HG03139 (cell line): Measurements from ENCODE around the gene EPN2.
"Not testable (repeated sequence)": the region's sequence is repeated elsewhere in the genome, so short reads cannot be mapped to it uniquely, and the experiment has no call there.

Experiments
- ATAC-seq: cut with Tn5 transposase; IDR thresholded peaks from one replicate; pipeline ENCODE4 v1.9.1; 2021; ENCODE audit not compliant: unreplicated experiment

EPN2 gene

DNA sequence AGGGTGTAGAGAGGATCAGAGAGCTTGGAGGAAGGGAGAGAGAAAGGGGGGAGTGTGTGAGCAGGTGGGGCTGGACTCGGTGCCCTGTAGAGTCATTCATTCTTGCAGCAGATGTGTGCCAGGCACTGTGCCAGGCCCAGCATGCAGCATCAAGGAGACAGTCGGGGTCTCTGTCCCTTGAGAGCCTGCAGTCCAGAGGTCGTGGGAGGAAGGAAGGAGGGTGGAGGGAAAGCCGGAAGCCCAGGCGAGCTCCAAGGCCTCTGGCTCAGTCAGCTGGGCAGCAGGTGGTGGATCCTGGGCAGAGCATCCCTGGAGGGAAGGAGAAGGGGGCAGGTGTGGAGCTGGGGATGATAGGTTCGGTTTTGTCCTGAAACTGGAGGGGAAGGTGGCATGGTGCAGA lies 27.5 kb downstream of the EPN2 start:
- no peak for ATAC-seq

DNA sequence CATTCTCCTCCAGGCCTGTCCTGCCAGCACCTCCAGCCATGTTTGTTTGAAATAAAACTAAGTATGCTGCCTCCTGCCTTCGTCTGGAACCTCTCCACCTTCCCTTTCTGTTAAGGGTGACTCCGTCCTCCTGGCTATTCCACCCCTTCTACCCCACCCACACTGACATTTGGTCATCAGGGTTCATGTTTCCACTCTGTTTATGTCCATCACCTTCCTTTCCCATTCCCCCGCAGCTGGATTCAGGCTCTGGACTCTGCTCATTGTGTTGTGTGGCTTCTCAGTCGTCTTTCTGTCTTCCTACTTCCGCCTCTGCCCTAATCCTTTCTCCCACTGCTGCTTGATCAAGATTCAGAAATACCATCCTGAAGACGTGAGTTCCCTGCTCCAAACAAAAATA lies 28.6 kb downstream of the EPN2 start:
- no peak for ATAC-seq

DNA sequence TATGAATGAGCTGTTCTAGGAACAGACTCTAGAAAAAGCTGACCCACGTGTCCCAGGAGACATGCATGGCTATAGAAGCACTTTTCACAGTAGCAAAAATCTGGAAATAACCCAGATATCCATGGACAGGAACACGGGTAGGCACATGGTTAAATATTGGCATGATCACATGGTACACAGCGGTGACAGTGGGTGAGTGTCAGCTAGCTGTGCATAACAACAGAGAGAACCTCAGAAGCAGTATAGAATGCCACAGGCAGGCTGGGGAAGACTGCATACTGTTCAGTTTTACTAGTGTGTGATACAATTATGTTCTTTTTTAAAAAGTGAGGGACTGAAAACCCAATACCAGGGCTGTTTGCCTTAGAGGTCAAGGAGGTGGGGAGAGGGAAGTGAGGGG lies 31.4 kb downstream of the EPN2 start:
- no peak for ATAC-seq

DNA sequence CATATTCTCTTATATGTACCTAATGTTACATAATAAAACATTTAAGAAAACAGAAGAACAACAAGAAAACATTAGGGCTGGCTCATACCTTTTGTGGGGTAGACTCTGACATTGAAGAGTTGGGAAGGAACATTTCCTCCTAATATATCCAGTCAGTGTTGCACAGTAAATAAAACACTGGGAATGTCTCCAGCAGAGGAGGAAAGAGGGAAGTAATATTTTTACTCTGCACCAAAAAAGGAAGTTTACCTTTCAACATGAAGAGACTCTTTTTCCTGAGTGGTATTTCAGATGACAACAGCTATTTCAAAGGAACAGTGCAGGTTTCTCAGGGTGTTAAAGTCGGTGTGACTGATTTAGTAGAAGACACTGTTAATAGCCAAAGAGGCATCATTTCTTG lies 31.9 kb downstream of the EPN2 start:
- ATAC-seq: no peak

DNA sequence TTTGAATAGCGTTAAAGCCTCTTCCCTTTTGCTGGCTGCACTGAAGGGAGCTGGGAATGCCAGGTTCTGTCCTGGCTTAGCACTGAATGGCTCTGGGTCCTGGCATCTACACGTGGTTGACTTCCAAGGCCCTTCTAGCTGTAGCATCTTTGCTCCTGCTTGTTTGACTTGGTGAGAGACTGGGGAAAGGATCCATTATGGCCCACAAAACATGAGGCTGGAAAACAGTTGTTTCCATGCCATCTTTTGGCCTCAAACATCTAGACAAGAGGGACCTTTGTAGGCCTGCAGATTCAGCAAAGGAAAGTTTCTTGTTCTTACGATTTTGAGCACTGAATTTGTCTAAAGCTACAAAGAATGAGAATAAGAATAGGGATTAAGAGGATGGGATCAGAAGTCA lies 32.5 kb downstream of the EPN2 start:
- ATAC-seq: no peak

DNA sequence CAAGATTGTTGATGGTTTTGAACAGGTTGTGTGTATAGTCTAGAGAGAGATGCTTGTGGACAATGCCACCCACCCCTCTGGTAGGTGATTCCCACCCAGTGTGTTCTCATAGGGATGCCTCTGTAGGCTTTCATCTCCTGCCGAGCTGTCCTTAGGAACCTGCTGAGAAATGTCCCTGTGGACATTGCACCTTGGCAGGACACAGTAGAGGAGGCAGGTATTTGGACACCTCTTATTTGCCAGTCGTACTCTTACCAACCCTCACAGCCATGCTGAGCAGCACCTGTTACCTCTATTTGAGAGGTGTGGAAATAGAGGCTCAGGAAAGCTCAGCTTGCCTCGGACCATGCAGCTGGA lies 33.2 kb downstream of the EPN2 start:
- ATAC-seq: no peak

DNA sequence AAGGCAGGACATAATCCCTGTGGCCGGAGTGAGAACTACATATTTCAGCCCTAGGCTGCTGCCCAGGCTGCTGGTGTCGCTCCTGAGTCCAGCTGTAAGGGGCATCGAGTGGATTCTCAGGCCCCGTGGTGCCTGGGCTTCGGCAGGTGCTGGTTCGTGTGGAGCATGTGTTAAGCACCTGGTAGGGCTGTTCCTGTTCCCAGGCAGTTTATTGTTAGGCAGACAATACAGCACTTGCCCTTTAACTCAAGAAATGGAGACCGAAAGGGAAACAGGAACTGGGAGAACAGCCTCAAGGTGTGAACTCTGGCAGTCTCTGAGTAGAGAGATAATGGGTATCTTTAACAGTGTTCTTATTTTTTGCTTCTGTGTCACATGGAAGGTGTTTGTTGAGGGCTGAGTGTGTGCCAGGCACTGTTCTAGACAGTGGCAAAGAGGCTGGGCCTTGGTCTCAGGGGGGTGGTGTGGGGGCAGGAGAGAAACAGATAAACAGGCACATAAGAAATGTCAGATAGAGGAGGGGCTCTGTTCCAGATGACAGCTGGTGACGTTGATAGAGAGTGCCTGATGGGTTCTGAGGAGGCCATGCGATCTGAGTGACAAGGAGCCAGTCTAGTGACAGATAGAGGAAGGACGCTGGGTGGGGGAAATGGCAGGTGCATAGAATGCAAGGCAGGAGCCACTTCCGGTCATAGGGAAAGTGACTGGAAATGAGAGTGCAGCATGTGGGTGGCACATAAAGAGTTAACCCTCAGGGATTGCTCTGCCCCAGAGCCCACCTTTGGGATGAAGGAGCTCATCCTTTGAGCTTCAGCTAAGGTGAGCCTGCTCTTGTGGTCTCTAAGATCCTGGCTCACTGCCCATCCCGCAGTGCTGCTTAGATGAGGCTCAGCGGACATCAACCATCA lies 33.8 kb downstream of the EPN2 start:
- no peak for ATAC-seq

DNA sequence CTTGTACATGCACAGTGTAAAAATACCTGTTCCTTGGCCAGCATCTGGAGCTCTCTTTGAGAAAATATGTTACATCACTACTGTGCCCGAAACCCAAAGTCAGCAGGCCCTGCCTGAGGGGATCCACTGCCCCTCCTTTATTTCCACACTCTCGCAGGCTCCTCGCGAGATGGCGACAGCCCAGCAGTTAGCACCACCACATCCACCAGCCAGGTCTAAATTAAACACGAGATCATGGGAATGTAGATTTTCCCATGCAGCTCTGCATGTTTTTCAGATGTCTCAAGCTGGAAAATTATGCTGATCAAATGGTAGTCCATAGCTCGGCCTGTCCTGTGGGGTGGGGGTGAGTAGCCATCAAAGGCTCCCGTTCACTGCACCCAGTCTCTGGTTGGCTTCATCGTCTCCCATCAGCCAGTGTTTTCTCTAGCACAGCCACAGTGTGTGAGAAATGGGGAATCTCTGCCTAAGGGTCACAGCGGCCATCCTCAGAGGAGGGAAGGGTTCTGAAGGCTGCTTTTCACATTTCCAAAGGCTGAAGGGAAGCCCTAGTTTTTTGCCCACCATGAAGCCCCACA lies 34.7 kb downstream of the EPN2 start:
- ATAC-seq: no peak

DNA sequence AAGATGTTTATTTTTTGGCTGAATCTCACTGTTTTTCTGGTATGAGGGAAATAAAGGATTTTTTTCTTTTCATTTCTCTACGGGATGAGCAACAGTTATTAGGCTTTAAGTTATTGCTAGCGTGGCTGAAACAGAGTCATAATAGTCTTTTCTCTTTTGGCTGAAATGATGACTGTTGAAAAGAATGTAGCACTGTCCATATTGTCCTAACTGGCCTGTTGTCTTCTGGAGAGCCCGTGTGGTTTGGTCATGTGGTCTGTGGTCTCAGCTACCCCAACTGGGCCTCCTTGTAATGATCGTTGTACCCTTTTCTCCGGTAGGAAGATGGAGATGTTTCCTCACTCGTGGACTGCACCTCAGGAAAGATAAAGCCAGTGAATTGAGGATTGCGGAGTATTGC lies 36.6 kb downstream of the EPN2 start:
- ATAC-seq: no peak

DNA sequence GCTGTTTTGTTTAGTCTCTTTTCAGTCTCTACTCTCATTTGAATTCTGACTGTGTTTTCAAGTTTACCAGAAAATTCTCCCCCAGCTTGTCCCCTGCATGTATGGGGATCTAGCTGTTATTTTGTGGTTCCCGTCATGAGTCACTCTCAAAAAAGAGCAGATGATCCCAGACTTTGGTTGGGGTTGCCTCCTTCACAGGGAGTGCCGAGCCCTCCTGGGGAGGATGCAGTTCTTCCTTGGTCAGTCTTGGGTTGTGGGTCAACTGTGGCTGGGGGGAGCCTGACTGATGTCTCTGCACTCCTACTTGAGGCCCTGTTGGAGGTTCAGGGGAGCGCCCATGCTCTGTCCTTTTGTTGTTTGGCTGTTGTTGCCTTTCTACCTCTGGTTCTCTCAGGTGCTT lies 37.7 kb downstream of the EPN2 start:
- no peak for ATAC-seq

DNA sequence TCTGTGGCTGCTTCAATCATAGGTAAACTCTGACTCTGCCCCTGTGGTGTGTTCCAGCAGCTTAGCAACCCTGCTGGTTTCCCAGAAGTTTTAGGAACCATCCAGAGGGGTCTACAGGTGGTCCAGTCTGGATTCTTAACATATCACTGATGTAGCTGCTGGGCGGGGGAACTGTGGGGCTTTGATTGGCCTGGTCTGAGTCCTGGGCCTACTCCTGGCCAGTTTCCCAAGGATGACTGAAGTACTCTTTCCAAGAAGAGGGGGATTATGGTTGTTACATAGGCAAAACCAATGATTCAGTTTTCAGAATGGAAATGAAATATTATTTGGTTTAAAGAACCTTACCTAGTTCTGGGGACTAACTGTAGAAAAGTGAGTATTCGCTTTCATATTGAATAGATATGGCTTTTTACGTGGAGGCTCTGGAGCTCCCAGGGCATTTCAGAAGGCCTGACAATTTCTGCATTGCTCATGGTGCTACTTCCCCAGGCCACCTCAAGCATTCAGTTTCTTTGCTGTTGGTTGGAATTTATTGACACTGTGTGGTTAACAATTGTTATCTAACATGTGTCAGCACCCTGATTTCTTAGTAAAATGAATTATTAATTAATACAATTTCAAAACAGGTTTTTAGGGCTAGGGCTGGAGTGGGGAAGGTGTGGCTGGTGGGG lies 38.4 kb downstream of the EPN2 start:
- no peak for ATAC-seq

DNA sequence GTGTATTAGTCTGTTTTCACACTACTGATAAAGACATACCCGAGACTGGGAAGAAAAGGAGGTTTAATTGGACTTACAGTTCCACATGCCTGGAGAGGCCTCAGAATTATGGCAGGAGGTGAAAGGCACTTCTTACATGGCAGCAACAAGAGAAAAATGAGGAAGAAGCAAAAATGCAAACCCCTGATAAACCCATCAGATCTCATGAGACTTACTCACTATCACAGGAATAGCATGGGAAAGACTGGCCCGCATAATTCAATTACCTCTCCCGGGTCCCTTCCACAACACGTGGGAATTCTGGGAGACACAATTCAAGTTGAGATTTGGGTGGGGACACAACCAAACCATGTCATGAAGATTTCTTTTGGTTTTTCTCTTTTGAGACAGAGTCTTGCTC lies 41.1 kb downstream of the EPN2 start:
- not testable (repeated sequence) for ATAC-seq

DNA sequence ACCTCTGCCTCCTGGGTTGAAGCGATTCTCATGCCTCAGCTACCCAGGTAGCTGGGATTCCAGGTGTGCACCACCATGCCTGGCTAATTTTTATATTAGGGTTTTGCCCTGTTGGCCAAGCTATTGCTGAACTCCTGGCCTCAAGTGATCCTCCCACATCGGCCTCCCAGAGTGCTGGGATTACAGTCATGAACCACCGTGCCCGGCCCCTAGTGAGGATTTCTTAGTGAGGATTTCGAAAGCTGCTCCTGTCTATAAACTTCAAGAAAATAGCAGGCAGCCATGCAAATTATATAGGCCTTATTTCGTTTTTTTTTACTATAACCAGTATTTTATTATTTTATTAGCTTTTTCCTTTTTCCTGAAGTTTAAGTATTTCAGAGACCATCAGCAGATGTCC lies 41.6 kb downstream of the EPN2 start:
- ATAC-seq: no peak

DNA sequence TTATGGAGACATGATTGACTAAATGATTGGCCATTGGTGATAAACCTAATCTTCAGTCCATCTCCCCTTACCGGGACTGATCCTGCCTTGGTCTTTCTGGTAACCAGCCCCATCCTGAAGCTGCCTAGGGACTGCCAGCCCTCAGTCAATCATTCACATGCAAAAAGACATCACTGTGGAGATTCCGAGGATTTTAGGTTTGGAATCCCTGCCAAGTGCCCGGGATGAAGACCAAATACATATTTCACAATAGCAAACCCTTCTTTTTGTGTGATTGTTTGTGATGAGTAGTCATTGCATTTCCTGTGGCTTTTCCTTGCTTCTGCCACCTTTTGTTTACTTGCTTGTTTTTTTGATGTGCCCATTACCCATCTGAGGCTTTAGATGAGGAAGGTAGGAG lies 44.0 kb downstream of the EPN2 start:
- ATAC-seq: no peak

DNA sequence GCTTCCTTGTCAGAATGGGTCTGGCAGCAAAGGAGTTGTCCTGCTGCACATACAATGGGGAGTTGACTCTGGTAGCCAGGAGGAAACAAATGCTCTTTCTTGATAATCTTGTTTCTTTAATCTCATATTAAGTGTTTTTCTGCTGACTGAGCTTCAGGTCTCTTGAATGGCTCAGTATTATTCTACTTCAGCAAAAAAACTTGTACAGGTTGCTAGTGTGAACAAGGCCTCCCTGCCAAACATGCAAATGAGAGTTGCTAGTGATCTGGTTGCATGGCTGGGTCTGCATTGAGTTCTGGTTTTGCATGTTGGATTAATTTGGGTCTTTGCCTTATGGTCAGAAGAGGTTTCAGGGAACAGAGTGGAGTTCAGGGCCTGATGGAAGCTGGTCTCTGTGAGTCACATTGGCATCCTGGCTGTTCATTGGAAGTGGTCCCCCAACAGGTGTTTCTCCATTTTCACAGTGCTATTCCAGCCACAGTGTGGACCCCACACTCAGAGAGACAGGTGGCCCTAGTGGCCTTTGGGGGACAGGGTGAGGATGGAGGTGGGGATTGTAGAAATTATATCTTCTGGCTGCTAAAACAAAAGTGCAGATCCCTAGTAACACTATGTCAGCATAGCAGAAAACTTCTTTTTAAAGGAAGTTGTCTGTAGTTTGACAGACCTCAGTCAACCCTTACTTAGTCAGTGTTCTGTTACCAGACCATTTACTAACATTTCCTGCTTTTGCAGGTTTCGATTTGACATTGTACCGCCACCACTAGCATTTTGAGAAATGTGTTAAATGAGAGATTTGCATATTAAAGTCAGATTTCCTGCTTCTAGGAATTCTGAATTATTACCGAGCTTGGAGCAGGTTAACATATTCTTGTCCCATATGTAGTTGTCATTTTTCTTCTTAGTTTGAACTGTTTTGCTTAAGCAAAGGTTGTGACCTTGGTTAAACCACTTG lies 47.1 kb downstream of the EPN2 start:
- ATAC-seq: no peak

DNA sequence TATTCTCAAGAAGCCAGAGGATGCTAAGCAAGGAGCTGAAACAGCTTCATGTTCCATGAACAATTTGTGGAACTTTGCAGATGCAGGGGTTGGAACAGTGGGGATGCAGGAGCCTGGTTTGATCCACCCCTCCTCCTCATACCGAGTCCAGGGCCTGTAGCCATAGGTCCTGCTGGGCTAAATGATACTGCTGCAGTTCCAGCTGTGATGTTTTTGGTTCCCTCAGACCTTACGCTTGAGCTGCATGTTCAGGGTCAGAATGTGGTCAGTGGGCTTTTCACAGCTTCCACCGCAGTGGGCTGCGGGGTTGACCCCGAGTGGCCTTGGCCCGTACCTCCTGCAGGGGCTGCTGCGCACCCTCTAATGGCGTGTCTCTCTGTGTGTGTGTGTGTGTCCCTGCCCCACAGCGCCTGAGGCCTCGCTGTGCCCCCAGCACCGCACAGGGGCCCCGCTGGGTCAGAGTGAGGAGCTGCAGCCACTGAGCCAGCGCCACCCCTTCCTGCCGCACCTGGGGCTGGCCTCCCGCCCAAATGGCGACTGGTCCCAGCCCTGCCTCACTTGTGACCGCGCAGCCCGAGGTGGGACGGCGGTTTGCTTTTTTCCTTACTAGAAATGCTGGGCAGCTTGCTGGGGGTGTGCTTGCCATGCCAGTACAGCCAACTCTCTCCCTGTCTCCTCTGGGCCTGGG lies 48.2 kb downstream of the EPN2 start:
- ATAC-seq: no peak

DNA sequence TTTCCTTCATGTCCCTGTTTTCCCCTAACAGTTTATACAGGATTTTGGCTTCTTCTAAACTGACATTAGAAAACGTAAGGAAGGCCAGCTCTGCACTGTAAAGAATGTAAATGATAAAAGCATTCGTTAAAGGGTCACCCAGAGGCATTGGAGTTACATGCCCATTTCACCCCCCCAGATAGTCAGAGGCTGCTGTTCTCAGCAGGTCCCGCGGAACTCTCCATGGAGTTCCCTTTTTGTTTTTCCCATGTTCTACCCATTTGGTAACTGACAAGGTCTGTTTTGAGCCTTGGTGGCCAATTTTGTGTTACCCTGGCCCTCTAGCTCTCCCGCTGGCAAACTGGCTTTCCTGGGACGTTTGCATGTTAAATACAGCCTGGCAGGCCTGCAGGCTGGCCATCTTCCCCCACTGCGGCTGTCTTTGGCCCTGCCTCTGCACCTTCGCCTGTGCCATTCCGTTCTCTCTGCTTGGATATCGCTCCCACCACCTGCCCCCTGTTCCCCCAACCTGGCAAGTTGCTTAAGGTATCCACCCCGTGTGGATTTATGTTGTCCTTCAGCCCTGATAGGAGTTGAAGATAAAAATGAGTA lies 49.7 kb downstream of the EPN2 start:
- ATAC-seq: no peak

DNA sequence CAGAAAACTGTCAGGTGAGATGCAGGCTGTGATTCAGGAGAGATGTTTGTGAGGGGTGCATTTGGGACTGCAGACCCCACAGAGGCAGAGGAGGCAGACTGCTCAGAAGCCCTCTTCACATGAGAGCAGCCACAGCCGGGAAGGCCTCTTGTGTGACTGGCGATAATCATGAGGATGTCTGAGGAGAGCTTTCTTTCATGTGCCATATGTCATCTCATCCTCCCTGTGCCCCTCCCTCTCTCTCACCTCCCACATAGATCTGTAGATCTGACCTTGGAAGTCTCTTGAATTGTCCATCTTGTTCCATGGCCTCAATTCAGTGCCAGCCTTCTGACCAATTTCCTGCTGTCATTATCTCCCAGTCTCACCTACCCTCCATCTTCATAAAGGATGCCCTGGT lies 50.5 kb downstream of the EPN2 start:
- no peak for ATAC-seq

DNA sequence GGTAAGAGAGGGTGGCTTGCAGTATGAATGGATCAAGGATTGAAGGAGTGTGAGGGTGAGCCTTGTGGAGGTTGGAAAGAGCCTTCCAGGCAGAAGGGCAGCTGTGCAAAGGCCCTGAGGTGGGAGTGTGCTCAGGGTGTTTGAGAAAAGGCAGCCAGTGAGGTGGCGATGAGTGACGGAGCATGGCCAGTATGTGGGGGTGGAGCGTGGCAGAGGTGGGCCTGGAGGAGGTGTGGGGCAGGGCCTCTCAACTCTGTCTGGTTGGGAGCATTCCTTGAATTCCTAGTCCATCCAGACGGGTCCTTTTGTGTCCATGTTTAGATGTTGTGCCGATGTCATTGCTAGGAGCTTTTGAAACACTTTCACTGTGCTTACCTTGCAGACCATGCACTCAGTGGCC lies 51.3 kb downstream of the EPN2 start:
- no peak for ATAC-seq

DNA sequence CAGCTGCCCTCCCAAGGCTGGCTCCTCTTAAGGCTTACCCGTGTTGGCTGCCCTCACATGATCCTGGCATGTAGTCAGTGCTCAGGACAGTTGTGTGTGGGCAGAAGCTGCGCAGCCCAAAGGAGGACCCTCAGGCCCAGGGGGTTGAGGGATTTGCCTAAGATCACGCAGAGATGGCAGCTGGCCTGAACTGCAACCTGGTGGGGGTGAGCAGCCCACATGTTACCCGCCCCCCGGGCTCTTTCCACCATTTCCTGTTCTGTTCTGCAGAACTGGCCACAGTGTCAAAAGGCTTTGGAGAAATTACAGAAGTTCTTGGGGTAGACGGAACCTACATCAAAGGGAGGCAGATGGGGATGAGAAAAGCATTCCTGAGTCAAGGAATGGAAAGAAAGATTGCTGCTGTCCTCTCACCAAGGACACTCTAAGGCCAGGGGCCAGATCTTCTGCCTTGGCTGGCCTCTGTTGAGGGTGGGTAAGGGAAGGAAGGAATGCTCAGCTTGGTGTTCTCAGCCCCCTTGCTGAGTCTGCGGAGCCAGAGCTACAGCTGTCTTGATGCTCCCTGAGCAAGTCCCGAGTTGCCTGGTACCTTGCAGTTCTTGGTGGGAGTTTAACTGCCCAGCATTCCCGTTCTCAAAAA lies 53.0 kb downstream of the EPN2 start:
- no peak for ATAC-seq
